Motor neuron (in vitro differentiated cells): ENCODE results near the gene PREX1. TPM values are rescaled to one million over a fixed set of nuclear protein-coding genes. Genes with fewer than 3 reads are reported as not detected.
"Not testable (repeated sequence)": the region's sequence is repeated elsewhere in the genome, so short reads cannot be mapped to it uniquely, and the experiment has no call there.

Experiments
- ATAC-seq, 8 experiments: fragments of 200-7000 bp; cut with Tn5 transposase; replicated peaks in 6 of 8; 2 replicates each; pipeline ENCODE4 v1.8.0; 2021; ENCODE audit warnings: mild to moderate bottlenecking in 8 of 8, moderate library complexity in 8 of 8
- H3K27ac ChIP-seq, 2 donors: fragments of 250-450 bp; sonication (Bioruptor Pico); 2 replicates each; pipeline ENCODE4 v1.9.0; 2021; ENCODE audit warnings: antibody characterized with exemption in 2 of 2, mild to moderate bottlenecking in 2 of 2, moderate library complexity in 1 of 2
- H3K4me1 ChIP-seq, 2 donors: fragments of 250-450 bp; sonication (Bioruptor Pico); replicated peaks in 1 of 2; 2 replicates each; pipeline ENCODE4 v1.6.1; 2021; ENCODE audit warnings: antibody characterized with exemption in 2 of 2, mild to moderate bottlenecking in 2 of 2, moderate library complexity in 1 of 2
- H3K4me3 ChIP-seq, 5 donors: fragments of 250-450 bp; sonication (Bioruptor Pico); 2 replicates each; pipeline ENCODE4 v1.9.0; 2021; ENCODE audit warnings: antibody characterized with exemption in 5 of 5, mild to moderate bottlenecking in 5 of 5, moderate library complexity in 4 of 5
- WGBS, 10 experiments: fragments of 450-650 bp; shearing (Covaris generic); methylation state at CpG; one replicate each; pipeline ENCODE4 v1.0.0; 2022; 5-methylcytosine and 5-hydroxymethylcytosine counted together
- in situ Hi-C, 9 experiments: fragments of 400-800 bp; cut with MboI; loops; one replicate each; pipeline ENCODE4 v1.15.0; 2021; ENCODE audit warnings: low sequenced_read_pairs in 9 of 9, low pct_unique_long_range_greater_than_20kb in 2 of 9; ENCODE audit not compliant: unreplicated experiment in 9 of 9
- total RNA-seq, 8 experiments: library from RNA; unstranded; fragments of 300-600 nt; gene quantifications; 2 replicates each; pipeline versions ENCODE4 v1.2.3 to v1.2.4, GENCODE V29; 2022

Gene PREX1
- total RNA-seq, 8 experiments from 2014 or later, result 10.1 to 54.9 (median 27.0) TPM

GRCh38 chr20:48603116-48603818, 224.5 kb downstream of the PREX1 start:
- WGBS, 10 experiments, result 29 to 100% (median 66%) methylated on average over 1 to 3 of the region's 9 CpGs; no CpG with 5 or more reads in 4 of the 10 experiments

GRCh38 chr20:48601798-48602197, 226.0 kb downstream of the PREX1 start:
- no peak for ATAC-seq
- no peak overlapping the region for H3K27ac ChIP-seq
- H3K4me1 ChIP-seq, result peaks cover 6 to 11% of the 10 kb centered on the region in 2 donors
- no peak overlapping the region for H3K4me3 ChIP-seq
- in situ Hi-C loops, result loop anchor here in 8 of 9 experiments (25.0 kb wide), 8 partner anchors 289 to 939 kb away; partner anchors contain the start of gene SULF2 (in 6 of the 8)
- 13 to 100% (median 89%) methylated on average over 1 to 5 of the region's 5 CpGs; no CpG with 5 or more reads in 2 of the 10 experiments for WGBS, 10 experiments

More at GRCh38 chr20:48603116-48603818, 224.5 kb downstream of the PREX1 start:
- peak in 2 of 8 experiments; percentile 34 to 81 for ATAC-seq
- Histone ChIP-seq H3K27ac (no peak overlapping the region), H3K4me1 (peaks cover 19 to 21% of the 10 kb centered on the region in 2 donors), H3K4me3 (no peak overlapping the region)
- in situ Hi-C loops, result loop anchor here in 8 of 9 experiments (25.0 kb wide), 8 partner anchors 291 to 941 kb away; partner anchors contain the start of gene SULF2 (in 6 of the 8)

- in situ Hi-C loops, result loop anchor here in 8 of 9 experiments (25.0 kb wide), 8 partner anchors 288 to 938 kb away; partner anchors contain the start of gene SULF2 (in 6 of the 8)
- 20 to 100% (median 87%) methylated on average over 1 to 6 of the region's 10 CpGs; no CpG with 5 or more reads in 3 of the 10 experiments for WGBS, 10 experiments
- no peak for ATAC-seq
- Histone ChIP-seq H3K4me1 (peaks cover 0 to 10% of the 10 kb centered on the region in 2 donors), H3K4me3 (no peak overlapping the region), H3K27ac (no peak overlapping the region)
These were observed 227.3 kb downstream of the PREX1 start for GRCh38 chr20:48600470-48600945.

GRCh38 chr20:48599748-48600469, 227.9 kb downstream of the PREX1 start:
- ATAC-seq, result no peak
- 88 to 100% (median 91%) methylated on average over 1 to 7 of the region's 11 CpGs; no CpG with 5 or more reads in 6 of the 10 experiments for WGBS, 10 experiments

GRCh38 chr20:48599106-48599747, 228.6 kb downstream of the PREX1 start:
- in situ Hi-C loops, result no loop called here
- Histone ChIP-seq H3K4me3 (no peak overlapping the region), H3K27ac (no peak overlapping the region), H3K4me1 (peaks cover 0 to 10% of the 10 kb centered on the region in 2 donors)
- WGBS, 10 experiments, result 21 to 100% (median 80%) methylated on average over 1 to 3 of the region's 7 CpGs; no CpG with 5 or more reads in 1 of the 10 experiments
- ATAC-seq, result no peak

More at GRCh38 chr20:48599748-48600469, 227.9 kb downstream of the PREX1 start:
- H3K4me1 ChIP-seq, result peaks cover 0 to 10% of the 10 kb centered on the region in 2 donors
- no peak overlapping the region for H3K27ac ChIP-seq
- in situ Hi-C loops, result loop anchor here in 8 of 9 experiments (25.0 kb wide), 8 partner anchors 288 to 938 kb away; partner anchors contain the start of gene SULF2 (in 6 of the 8)
- no peak overlapping the region for H3K4me3 ChIP-seq

- ATAC-seq, in situ Hi-C loops, H3K27ac ChIP-seq, H3K4me3 ChIP-seq: not testable (repeated sequence)
- H3K4me1 ChIP-seq, result peaks cover 0 to 10% of the 10 kb centered on the region in 2 donors
- WGBS, 10 experiments, result 17 to 100% (median 75%) methylated on average over 1 to 2 of the region's 16 CpGs; no CpG with 5 or more reads in 6 of the 10 experiments
These were observed 229.4 kb downstream of the PREX1 start for GRCh38 chr20:48598303-48598941.

GRCh38 chr20:48597521-48598302, 230.1 kb downstream of the PREX1 start:
- no peak overlapping the region for H3K27ac ChIP-seq
- in situ Hi-C loops, result no loop called here
- 0 to 100% (median 80%) methylated on average over 1 to 5 of the region's 12 CpGs; no CpG with 5 or more reads in 1 of the 10 experiments for WGBS, 10 experiments
- H3K4me1 ChIP-seq, result peaks cover 0 to 10% of the 10 kb centered on the region in 2 donors
- no peak overlapping the region for H3K4me3 ChIP-seq
- ATAC-seq, result peak in 4 of 8 experiments; percentile 53 to 74 (median 60)

- no peak overlapping the region for H3K4me3 ChIP-seq
- in situ Hi-C loops, result no loop called here
- peak overlapping the region in 1 of 2 donors; percentile 7 for H3K27ac ChIP-seq
- peak in 4 of 8 experiments; percentile 60 to 76 (median 66) for ATAC-seq
- 7 to 100% (median 60%) methylated on average over 1 to 4 of the region's 4 CpGs; no CpG with 5 or more reads in 1 of the 10 experiments for WGBS, 10 experiments
- peaks cover 0 to 10% of the 10 kb centered on the region in 2 donors for H3K4me1 ChIP-seq
These were observed 231.4 kb downstream of the PREX1 start for GRCh38 chr20:48596334-48596898.

GRCh38 chr20:48595495-48596333, 232.1 kb downstream of the PREX1 start:
- Histone ChIP-seq H3K4me3 (no peak overlapping the region), H3K4me1 (peaks cover 0 to 10% of the 10 kb centered on the region in 2 donors), H3K27ac (peak overlapping the region in 1 of 2 donors; percentile 56)
- peak in 5 of 8 experiments; percentile 74 to 92 (median 89) for ATAC-seq
- 8 to 100% (median 68%) methylated on average over 1 to 7 of the region's 10 CpGs for WGBS, 10 experiments
- in situ Hi-C loops, result no loop called here

GRCh38 chr20:48594533-48594932, 233.3 kb downstream of the PREX1 start:
- H3K4me3 ChIP-seq, result no peak overlapping the region
- in situ Hi-C loops, result no loop called here
- H3K4me1 ChIP-seq, result peaks cover 0 to 10% of the 10 kb centered on the region in 2 donors
- ATAC-seq, result peak in 1 of 8 experiments; percentile 24
- no peak overlapping the region for H3K27ac ChIP-seq
- WGBS, 10 experiments, result 0 to 90% (median 61%) methylated on average over 1 to 3 of the region's 3 CpGs; no CpG with 5 or more reads in 6 of the 10 experiments
